Measurements from ENCODE around the gene ITCH.

GRCh38 chr20:34529742-34530141 lies 166.7 kb downstream of the ITCH start:
- TF ChIP-seq CTCF (conservative IDR thresholded peaks at IDR 0.05 in 1 of 2, IDR thresholded peaks at IDR 0.05 in 1 of 2; ENCODE audit: extremely low read depth in 1 of 2, insufficient read depth in 1 of 2, low read depth in 1 of 2, low read length in 2 of 2) = no peak
- TF ChIP-seq EZH2 (IDR thresholded peaks at IDR 0.05; ENCODE audit: borderline replicate concordance, low read length) = no peak
